ENCODE measurements around the gene RRP12.
"Not testable (repeated sequence)": the region's sequence is repeated elsewhere in the genome, so short reads cannot be mapped to it uniquely, and the experiment has no call there.

RRP12 gene

DNA sequence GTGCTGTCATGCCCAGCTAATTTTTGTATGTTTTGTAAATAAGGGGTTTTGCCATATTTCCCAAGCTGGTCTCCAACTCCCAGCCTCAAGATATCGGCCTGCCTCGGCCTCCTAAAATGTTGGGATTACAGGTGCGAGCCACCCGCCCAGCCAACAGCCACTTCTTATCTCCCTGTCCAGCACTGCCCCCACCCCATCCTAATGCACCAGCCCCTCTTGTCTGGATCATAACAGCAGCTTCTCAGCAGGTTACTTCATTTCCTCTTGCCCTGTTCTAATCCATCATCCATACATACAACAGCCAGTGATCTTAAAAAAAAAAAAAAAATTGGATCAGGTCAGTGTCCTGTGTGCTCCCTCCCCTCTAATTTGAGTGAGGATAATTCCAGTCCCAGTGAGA, 53.8 kb downstream of the RRP12 start:
- no peak for TF ChIP-seq POLR2AphosphoS5 (IDR thresholded peaks at IDR 0.05; ENCODE audit: low read depth, low read length)
- TF ChIP-seq TAF1 (IDR thresholded peaks at IDR 0.05; ENCODE audit: low read depth, low read length), result no peak
- TF ChIP-seq SPI1 (IDR thresholded peaks at IDR 0.05; ENCODE audit: low read depth, low read length), result no peak
- TF ChIP-seq PAX5 (IDR thresholded peaks at IDR 0.05; ENCODE audit: insufficient read depth, low read length, severe bottlenecking), result no peak
- TF ChIP-seq POU2F2 (IDR thresholded peaks at IDR 0.05; ENCODE audit: low read depth, low read length), result no peak
- TF ChIP-seq POLR2A (IDR thresholded peaks at IDR 0.05; ENCODE audit: low read depth, low read length), result no peak
- DNase-seq (ENCODE audit: insufficient read length, low spot score) (no peak), FAIRE-seq (no peak)

GRCh38 chr10:97343664-97344063, 57.5 kb downstream of the RRP12 start:
- FAIRE-seq; DNase-seq (ENCODE audit: insufficient read length, low spot score): not testable (repeated sequence)

GRCh38 chr10:97341416-97341815, 59.7 kb downstream of the RRP12 start:
- no peak for TF ChIP-seq SPI1 (IDR thresholded peaks at IDR 0.05; ENCODE audit: low read depth, low read length)
- TF ChIP-seq POLR2AphosphoS5 (IDR thresholded peaks at IDR 0.05; ENCODE audit: low read depth, low read length), result no peak
- TF ChIP-seq PAX5 (IDR thresholded peaks at IDR 0.05; ENCODE audit: insufficient read depth, low read length, severe bottlenecking), result no peak
- no peak for TF ChIP-seq POU2F2 (IDR thresholded peaks at IDR 0.05; ENCODE audit: low read depth, low read length)
- no peak for TF ChIP-seq TAF1 (IDR thresholded peaks at IDR 0.05; ENCODE audit: low read depth, low read length)
- no peak for TF ChIP-seq POLR2A (IDR thresholded peaks at IDR 0.05; ENCODE audit: low read depth, low read length)
- DNase-seq (ENCODE audit: insufficient read length, low spot score) (no peak), FAIRE-seq (no peak)

GRCh38 chr10:97338041-97338440, 63.1 kb downstream of the RRP12 start:
- DNase-seq (ENCODE audit: insufficient read length, low spot score), result no peak
- no peak for TF ChIP-seq POLR2AphosphoS5 (IDR thresholded peaks at IDR 0.05; ENCODE audit: low read depth, low read length)
- no peak for TF ChIP-seq TAF1 (IDR thresholded peaks at IDR 0.05; ENCODE audit: low read depth, low read length)
- no peak for TF ChIP-seq POLR2A (IDR thresholded peaks at IDR 0.05; ENCODE audit: low read depth, low read length)
- TF ChIP-seq SPI1 (IDR thresholded peaks at IDR 0.05; ENCODE audit: low read depth, low read length), result no peak
- FAIRE-seq, result no peak

DNA sequence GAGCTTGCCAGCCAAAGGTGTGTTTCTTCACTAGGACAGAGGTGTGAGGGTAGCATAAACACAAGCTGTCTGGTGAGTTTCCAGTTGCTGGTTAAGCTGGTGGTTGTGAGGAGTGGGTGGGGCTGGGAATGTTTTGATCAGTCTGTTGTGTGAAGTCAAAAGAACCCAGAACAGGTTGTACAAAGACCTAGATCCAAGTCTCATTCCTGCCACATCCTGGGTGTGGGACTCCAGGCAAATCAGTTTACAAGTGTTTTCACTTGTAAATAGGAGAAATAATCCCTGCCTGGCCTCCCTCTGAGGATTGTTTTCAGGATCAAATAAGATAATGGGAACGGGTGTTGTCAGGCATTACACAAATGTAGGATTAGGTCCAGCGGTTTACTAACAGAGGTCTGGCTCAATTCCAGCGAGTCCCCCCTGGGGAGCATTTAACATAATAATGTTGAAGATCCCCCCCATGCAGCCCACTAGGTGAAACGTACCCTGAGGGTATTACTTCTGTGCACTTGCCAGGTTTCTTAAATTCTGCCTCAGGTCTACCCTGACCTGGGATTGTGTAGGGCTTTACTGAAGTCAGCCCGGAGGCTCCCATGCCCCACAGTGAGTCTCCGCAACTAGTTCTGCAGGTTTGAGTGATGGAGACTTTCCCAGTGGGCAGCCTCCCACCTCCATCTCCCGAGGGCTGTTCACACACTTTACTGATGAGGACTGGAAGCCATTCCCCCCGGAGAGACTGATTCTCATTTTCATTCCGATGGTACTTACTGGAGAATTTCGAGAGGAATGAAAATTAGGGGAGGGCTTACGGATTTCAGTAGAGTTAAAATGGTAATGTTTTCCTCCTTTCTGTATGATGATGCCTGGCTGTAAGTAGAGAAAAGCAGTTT, 64.0 kb downstream of the RRP12 start:
- DNase-seq (ENCODE audit: insufficient read length, low spot score) (no peak), FAIRE-seq (no peak)
- no peak for TF ChIP-seq PAX5 (IDR thresholded peaks at IDR 0.05; ENCODE audit: insufficient read depth, low read length, severe bottlenecking)
- no peak for TF ChIP-seq POU2F2 (IDR thresholded peaks at IDR 0.05; ENCODE audit: low read depth, low read length)
- TF ChIP-seq SPI1 (IDR thresholded peaks at IDR 0.05; ENCODE audit: low read depth, low read length), result no peak
- no peak for TF ChIP-seq POLR2AphosphoS5 (IDR thresholded peaks at IDR 0.05; ENCODE audit: low read depth, low read length)
- TF ChIP-seq TAF1 (IDR thresholded peaks at IDR 0.05; ENCODE audit: low read depth, low read length), result no peak
- no peak for TF ChIP-seq POLR2A (IDR thresholded peaks at IDR 0.05; ENCODE audit: low read depth, low read length)

DNA sequence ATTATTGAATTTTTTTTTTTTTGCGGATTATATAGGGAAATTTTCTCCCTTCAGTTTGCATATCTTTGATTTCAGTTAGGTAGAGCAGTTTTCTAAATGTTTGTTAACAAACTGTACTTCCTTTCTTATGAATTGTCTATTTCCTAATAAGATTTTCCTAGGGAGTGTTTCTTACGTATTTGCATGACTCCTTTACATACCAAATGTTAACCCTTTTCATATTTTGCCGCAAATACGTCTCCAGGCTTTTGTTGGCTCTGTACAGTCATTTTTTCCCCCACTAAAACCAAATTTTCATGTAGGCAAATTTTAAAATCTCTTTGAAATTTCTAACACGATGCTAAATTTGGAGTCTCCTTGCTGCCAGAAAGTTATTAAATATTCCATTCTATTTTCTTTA, 64.7 kb downstream of the RRP12 start:
- TF ChIP-seq POLR2A (IDR thresholded peaks at IDR 0.05; ENCODE audit: low read depth, low read length), result no peak
- FAIRE-seq (no peak), DNase-seq (ENCODE audit: insufficient read length, low spot score) (no peak)

DNA sequence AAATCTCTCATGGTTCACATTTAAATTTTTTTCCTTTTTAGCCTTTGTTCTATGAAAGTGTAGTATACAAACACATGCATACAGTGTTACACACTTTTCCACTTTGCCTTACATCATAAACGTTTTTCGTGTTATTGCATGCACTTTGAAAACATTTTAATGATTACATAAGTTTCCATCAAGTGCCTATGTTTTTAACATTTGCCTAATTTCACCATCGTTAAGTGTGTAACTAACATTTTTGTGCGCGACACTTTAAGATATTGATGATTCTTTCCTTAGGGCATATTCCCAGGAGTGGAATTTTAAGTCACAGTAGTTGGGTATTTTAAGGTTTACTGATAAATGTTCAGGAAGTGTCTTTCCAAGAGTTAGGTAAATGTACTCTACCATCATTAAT, 65.1 kb downstream of the RRP12 start:
- TF ChIP-seq POU2F2 (IDR thresholded peaks at IDR 0.05; ENCODE audit: low read depth, low read length), result no peak
- no peak for TF ChIP-seq POLR2AphosphoS5 (IDR thresholded peaks at IDR 0.05; ENCODE audit: low read depth, low read length)
- TF ChIP-seq POLR2A (IDR thresholded peaks at IDR 0.05; ENCODE audit: low read depth, low read length), result no peak
- no peak for TF ChIP-seq TAF1 (IDR thresholded peaks at IDR 0.05; ENCODE audit: low read depth, low read length)
- TF ChIP-seq SPI1 (IDR thresholded peaks at IDR 0.05; ENCODE audit: low read depth, low read length), result no peak
- no peak for TF ChIP-seq PAX5 (IDR thresholded peaks at IDR 0.05; ENCODE audit: insufficient read depth, low read length, severe bottlenecking)
- DNase-seq (ENCODE audit: insufficient read length, low spot score) (no peak), FAIRE-seq (no peak)

GRCh38 chr10:97335188-97335619, 65.9 kb downstream of the RRP12 start:
- TF ChIP-seq POLR2AphosphoS5 (IDR thresholded peaks at IDR 0.05; ENCODE audit: low read depth, low read length) (no peak), POU2F2 (IDR thresholded peaks at IDR 0.05; ENCODE audit: low read depth, low read length) (no peak), PAX5 (IDR thresholded peaks at IDR 0.05; ENCODE audit: insufficient read depth, low read length, severe bottlenecking) (no peak), TAF1 (IDR thresholded peaks at IDR 0.05; ENCODE audit: low read depth, low read length) (no peak), POLR2A (IDR thresholded peaks at IDR 0.05; ENCODE audit: low read depth, low read length) (no peak), SPI1 (IDR thresholded peaks at IDR 0.05; ENCODE audit: low read depth, low read length) (no peak)
- FAIRE-seq (no peak), DNase-seq (ENCODE audit: insufficient read length, low spot score) (no peak)

GRCh38 chr10:97334370-97335175, 66.6 kb downstream of the RRP12 start, which contains the start of gene FRAT2:
TSS of gene FRAT2 (minus strand) at chr10:97334729. CDS start at chr10:97334572, 157 bp downstream.
- FAIRE-seq, result peak; percentile 96
- peak; percentile 94 for DNase-seq (ENCODE audit: insufficient read length, low spot score)
- TF ChIP-seq POLR2AphosphoS5 (IDR thresholded peaks at IDR 0.05; ENCODE audit: low read depth, low read length), result no peak
- no peak for TF ChIP-seq PAX5 (IDR thresholded peaks at IDR 0.05; ENCODE audit: insufficient read depth, low read length, severe bottlenecking)
- no peak for TF ChIP-seq POLR2A (IDR thresholded peaks at IDR 0.05; ENCODE audit: low read depth, low read length)
- TF ChIP-seq TAF1 (IDR thresholded peaks at IDR 0.05; ENCODE audit: low read depth, low read length), result no peak
- no peak for TF ChIP-seq SPI1 (IDR thresholded peaks at IDR 0.05; ENCODE audit: low read depth, low read length)
- TF ChIP-seq POU2F2 (IDR thresholded peaks at IDR 0.05; ENCODE audit: low read depth, low read length), result no peak

Data from GM12891 (cell line).